Activated naive CD4-positive, alpha-beta T cell treated with anti-CD3 and anti-CD28 coated beads, Interleukin-2, amount 50 U/mL, for 72 hours (primary cell): ENCODE data around the gene METTL8. TPM values are rescaled to one million over a fixed set of nuclear protein-coding genes. Genes with fewer than 3 reads are reported as not detected.
A peak's percentile ranks its signal among the peaks of the same experiment; 100 is the strongest.

Source experiments
- ATAC-seq, 2 donors: fragments of 150-1000 bp; cut with Tn5 transposase; 2 replicates each; pipeline ENCODE4 v1.10.0; 2021; ENCODE audit warnings: mild to moderate bottlenecking in 2 of 2, moderate library complexity in 2 of 2
- DNase-seq, 2 donors: peaks; one replicate each; pipeline ENCODE4 v3.0.0; 2021 to 2022; ENCODE audit warnings: low spot score in 2 of 2
- H3K27ac Mint-ChIP-seq, 2 donors: one replicate each; pipeline ENCODE4 v1.8.0; 2022; ENCODE audit warnings: mild to moderate bottlenecking in 2 of 2, mixed read lengths in 2 of 2
- H3K36me3 Mint-ChIP-seq, 2 donors: one replicate each; pipeline ENCODE4 v1.8.0; 2022; ENCODE audit warnings: mixed read lengths in 2 of 2
- H3K9me3 Mint-ChIP-seq, 2 donors: one replicate each; pipeline ENCODE4 v1.8.0; 2022; ENCODE audit warnings: mixed read lengths in 2 of 2
- total RNA-seq, 2 donors: library from RNA; stranded (reverse); gene quantifications; one replicate each; pipeline ENCODE4 v1.2.3, GENCODE V29; 2022

Gene METTL8
- total RNA-seq, 2 donors from 2014 or later, result 20.0 to 43.1 TPM

GRCh38 chr2:171410101-171410500 lies 23.7 kb downstream of the METTL8 start:
- ATAC-seq, result no peak
- Mint-ChIP-seq H3K27ac (no peak overlapping the region), H3K9me3 (peaks cover 0 to 5% of the 10 kb centered on the region in 2 donors), H3K36me3 (peaks cover 0 to 27% of the 10 kb centered on the region in 2 donors)
- no peak for DNase-seq

- DNase-seq (no peak), ATAC-seq (no peak)
- Mint-ChIP-seq H3K9me3 (peaks cover 0 to 10% of the 10 kb centered on the region in 2 donors), H3K27ac (no peak overlapping the region), H3K36me3 (peaks cover 5 to 27% of the 10 kb centered on the region in 2 donors)
Observed at GRCh38 chr2:171409436-171409971, 24.3 kb downstream of the METTL8 start.

GRCh38 chr2:171407676-171408044 lies 26.1 kb downstream of the METTL8 start:
- Mint-ChIP-seq H3K9me3 (peaks cover 0 to 10% of the 10 kb centered on the region in 2 donors), H3K27ac (no peak overlapping the region), H3K36me3 (peaks cover 5 to 26% of the 10 kb centered on the region in 2 donors)
- no peak for ATAC-seq
- DNase-seq, result no peak

GRCh38 chr2:171407030-171407675 lies 26.6 kb downstream of the METTL8 start:
- Mint-ChIP-seq H3K27ac (no peak overlapping the region), H3K9me3 (peaks cover under 1 to 11% of the 10 kb centered on the region in 2 donors), H3K36me3 (peaks cover 5 to 26% of the 10 kb centered on the region in 2 donors)
- ATAC-seq (peak in 1 of 2 donors; percentile 47), DNase-seq (no peak)

- Mint-ChIP-seq H3K36me3 (peaks cover 12 to 29% of the 10 kb centered on the region in 2 donors), H3K27ac (no peak overlapping the region), H3K9me3 (peaks cover 9 to 17% of the 10 kb centered on the region in 2 donors)
- DNase-seq, result no peak
- no peak for ATAC-seq
Observed at GRCh38 chr2:171406044-171406443, 27.7 kb downstream of the METTL8 start.

GRCh38 chr2:171405546-171405945 lies 28.2 kb downstream of the METTL8 start:
- no peak for DNase-seq
- no peak overlapping the region for H3K27ac Mint-ChIP-seq
- ATAC-seq, result no peak
- peaks cover 12 to 29% of the 10 kb centered on the region in 2 donors for H3K36me3 Mint-ChIP-seq
- peaks cover 9 to 17% of the 10 kb centered on the region in 2 donors for H3K9me3 Mint-ChIP-seq

GRCh38 chr2:171404719-171405118 lies 29.1 kb downstream of the METTL8 start:
- peaks cover 12 to 29% of the 10 kb centered on the region in 2 donors for H3K36me3 Mint-ChIP-seq
- no peak overlapping the region for H3K27ac Mint-ChIP-seq
- H3K9me3 Mint-ChIP-seq, result peaks cover 9 to 17% of the 10 kb centered on the region in 2 donors
- DNase-seq (no peak), ATAC-seq (no peak)

GRCh38 chr2:171404261-171404660 lies 29.5 kb downstream of the METTL8 start:
- DNase-seq, result no peak
- Mint-ChIP-seq H3K9me3 (peaks cover 9 to 17% of the 10 kb centered on the region in 2 donors), H3K36me3 (peaks cover 12 to 29% of the 10 kb centered on the region in 2 donors), H3K27ac (no peak overlapping the region)
- no peak for ATAC-seq

GRCh38 chr2:171402906-171403580 lies 30.7 kb downstream of the METTL8 start:
- H3K27ac Mint-ChIP-seq, result no peak overlapping the region
- no peak for DNase-seq
- peak in 1 of 2 donors; percentile 89 for ATAC-seq
- peaks cover 12 to 29% of the 10 kb centered on the region in 2 donors for H3K36me3 Mint-ChIP-seq
- H3K9me3 Mint-ChIP-seq, result peaks cover 12 to 17% of the 10 kb centered on the region in 2 donors

- ATAC-seq (no peak), DNase-seq (no peak)
- Mint-ChIP-seq H3K27ac (no peak overlapping the region), H3K36me3 (peaks cover 12 to 38% of the 10 kb centered on the region in 2 donors), H3K9me3 (peaks cover 13 to 17% of the 10 kb centered on the region in 2 donors)
Observed at GRCh38 chr2:171401947-171402346, 31.8 kb downstream of the METTL8 start.

GRCh38 chr2:171400395-171400794 lies 33.4 kb downstream of the METTL8 start:
- DNase-seq (no peak), ATAC-seq (peak in 1 of 2 donors; percentile 34)
- H3K27ac Mint-ChIP-seq, result no peak overlapping the region

GRCh38 chr2:171399292-171399691 lies 34.5 kb downstream of the METTL8 start:
- peaks cover 7 to 29% of the 10 kb centered on the region in 2 donors for H3K36me3 Mint-ChIP-seq
- no peak for ATAC-seq
- no peak for DNase-seq

More at GRCh38 chr2:171400395-171400794, 33.4 kb downstream of the METTL8 start:
- H3K36me3 Mint-ChIP-seq, result peaks cover 12 to 39% of the 10 kb centered on the region in 2 donors
- peaks cover 13 to 14% of the 10 kb centered on the region in 2 donors for H3K9me3 Mint-ChIP-seq

GRCh38 chr2:171394164-171394740 lies 39.5 kb downstream of the METTL8 start:
- DNase-seq (no peak), ATAC-seq (no peak)
- H3K9me3 Mint-ChIP-seq, result peaks cover 0 to 4% of the 10 kb centered on the region in 2 donors
- H3K36me3 Mint-ChIP-seq, result peaks cover 0 to 32% of the 10 kb centered on the region in 2 donors
- H3K27ac Mint-ChIP-seq, result no peak overlapping the region

More at GRCh38 chr2:171399292-171399691, 34.5 kb downstream of the METTL8 start:
- Mint-ChIP-seq H3K9me3 (peaks cover 7 to 13% of the 10 kb centered on the region in 2 donors), H3K27ac (no peak overlapping the region)

GRCh38 chr2:171393487-171393886 lies 40.3 kb downstream of the METTL8 start:
- peaks cover 0 to 32% of the 10 kb centered on the region in 2 donors for H3K36me3 Mint-ChIP-seq
- ATAC-seq (no peak), DNase-seq (no peak)
- no peak overlapping the region for H3K27ac Mint-ChIP-seq
- H3K9me3 Mint-ChIP-seq, result peaks cover 0 to 4% of the 10 kb centered on the region in 2 donors

GRCh38 chr2:171391532-171391931 lies 42.3 kb downstream of the METTL8 start:
- DNase-seq, result no peak

GRCh38 chr2:171390941-171391516 lies 42.8 kb downstream of the METTL8 start:
- ATAC-seq (peak; percentile 69 to 94), DNase-seq (peak in 1 of 2 donors; percentile 35)
- Mint-ChIP-seq H3K9me3 (no peaks in the 10 kb centered on the region), H3K36me3 (peaks cover 0 to 20% of the 10 kb centered on the region in 2 donors), H3K27ac (peak overlapping the region in 1 of 2 donors; percentile 17)

More at GRCh38 chr2:171391532-171391931, 42.3 kb downstream of the METTL8 start:
- H3K9me3 Mint-ChIP-seq, result no peaks in the 10 kb centered on the region
- ATAC-seq, result no peak
- H3K27ac Mint-ChIP-seq, result peak overlapping the region; percentile 17 to 81
- peaks cover 0 to 23% of the 10 kb centered on the region in 2 donors for H3K36me3 Mint-ChIP-seq
